IPS-NIHi11 (cell line): ENCODE data around the gene PDE6G.
"Not testable (repeated sequence)": the region's sequence is repeated elsewhere in the genome, so short reads cannot be mapped to it uniquely, and the experiment has no call there.

Experiments
- DNase-seq: peaks from one replicate; pipeline ENCODE4 v3.0.0; 2012; ENCODE audit warnings: mixed read lengths, low spot score

PDE6G gene

GRCh38 chr17:81635431-81635830 is 20.9 kb downstream of the PDE6G start:
- no peak for DNase-seq

- DNase-seq = no peak
Measured at GRCh38 chr17:81631482-81631881, 24.9 kb downstream of the PDE6G start.

GRCh38 chr17:81630274-81630673 is 26.1 kb downstream of the PDE6G start:
- no peak for DNase-seq

GRCh38 chr17:81621494-81622130 is 34.7 kb downstream of the PDE6G start:
- DNase-seq = no peak

- not testable (repeated sequence) for DNase-seq
Measured at GRCh38 chr17:81618307-81618706, 38.0 kb downstream of the PDE6G start.

- no peak for DNase-seq
Measured at GRCh38 chr17:81616877-81617276, 39.5 kb downstream of the PDE6G start.

- no peak for DNase-seq
Measured at GRCh38 chr17:81615401-81615930, 40.9 kb downstream of the PDE6G start.

GRCh38 chr17:81612172-81612970 is 44.0 kb downstream of the PDE6G start:
- DNase-seq = no peak

- DNase-seq = no peak
Measured at GRCh38 chr17:81609541-81610311, 46.6 kb downstream of the PDE6G start.

- DNase-seq = no peak
Measured at GRCh38 chr17:81608605-81609004, 47.7 kb downstream of the PDE6G start.

GRCh38 chr17:81608082-81608481 is 48.3 kb downstream of the PDE6G start:
- no peak for DNase-seq

GRCh38 chr17:81607431-81607830 is 48.9 kb downstream of the PDE6G start:
- no peak for DNase-seq

- DNase-seq = no peak
Measured at GRCh38 chr17:81603846-81604610, 52.3 kb downstream of the PDE6G start.

- DNase-seq = peak; percentile 76
Measured at GRCh38 chr17:81601525-81602120, 54.7 kb downstream of the PDE6G start.
